ENCODE data around the gene NIBAN1. TPM values are rescaled to one million over a fixed set of nuclear protein-coding genes. Genes with fewer than 3 reads are reported as not detected.
A peak's percentile ranks its signal among the peaks of the same experiment; 100 is the strongest.

Gene NIBAN1
- total RNA-seq, 2 experiments from 2014 or later, result 10.1 to 11.0 TPM

DNA sequence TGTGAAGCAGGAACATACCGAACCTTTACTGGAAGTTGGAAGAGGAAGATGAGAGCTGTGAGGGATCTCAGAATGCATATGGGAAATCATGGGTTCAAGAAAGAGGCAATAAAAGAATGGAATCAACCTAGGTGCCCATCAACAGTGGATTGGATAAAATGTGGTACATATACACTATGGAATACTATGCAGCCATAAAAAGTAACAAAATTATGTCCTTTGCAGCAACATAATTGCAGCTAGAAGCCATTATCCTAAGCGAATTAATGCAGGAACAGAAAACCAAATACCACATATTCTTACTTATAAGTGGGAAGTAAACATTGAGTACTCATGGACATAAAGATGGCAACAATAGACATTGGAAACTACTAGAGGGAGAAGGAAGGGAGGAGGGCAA, 40.4 kb downstream of the NIBAN1 start:
- H3K4me3 Mint-ChIP-seq, result no peak overlapping the region
- TF ChIP-seq, protein P1, sequence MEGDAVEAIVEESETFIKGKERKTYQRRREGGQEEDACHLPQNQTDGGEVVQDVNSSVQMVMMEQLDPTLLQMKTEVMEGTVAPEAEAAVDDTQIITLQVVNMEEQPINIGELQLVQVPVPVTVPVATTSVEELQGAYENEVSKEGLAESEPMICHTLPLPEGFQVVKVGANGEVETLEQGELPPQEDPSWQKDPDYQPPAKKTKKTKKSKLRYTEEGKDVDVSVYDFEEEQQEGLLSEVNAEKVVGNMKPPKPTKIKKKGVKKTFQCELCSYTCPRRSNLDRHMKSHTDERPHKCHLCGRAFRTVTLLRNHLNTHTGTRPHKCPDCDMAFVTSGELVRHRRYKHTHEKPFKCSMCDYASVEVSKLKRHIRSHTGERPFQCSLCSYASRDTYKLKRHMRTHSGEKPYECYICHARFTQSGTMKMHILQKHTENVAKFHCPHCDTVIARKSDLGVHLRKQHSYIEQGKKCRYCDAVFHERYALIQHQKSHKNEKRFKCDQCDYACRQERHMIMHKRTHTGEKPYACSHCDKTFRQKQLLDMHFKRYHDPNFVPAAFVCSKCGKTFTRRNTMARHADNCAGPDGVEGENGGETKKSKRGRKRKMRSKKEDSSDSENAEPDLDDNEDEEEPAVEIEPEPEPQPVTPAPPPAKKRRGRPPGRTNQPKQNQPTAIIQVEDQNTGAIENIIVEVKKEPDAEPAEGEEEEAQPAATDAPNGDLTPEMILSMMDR (IDR thresholded peaks at IDR 0.05), result no peak
- CTCF ChIA-PET, result no interaction called here
- DNase-seq (no peak), ATAC-seq (no peak)
- peaks cover 4% of the 10 kb centered on the region for H3K4me1 Mint-ChIP-seq (ENCODE audit: low read depth)
- POLR2A ChIA-PET, result no interaction called here
- intact Hi-C loops (cut with micrococcal nuclease), result no loop called here
- peaks cover 2% of the 10 kb centered on the region for H3K36me3 Mint-ChIP-seq (ENCODE audit: low read depth)
- H3K27me3 Mint-ChIP-seq, result no peaks in the 10 kb centered on the region
- H3K9me3 Mint-ChIP-seq, result peaks cover 1% of the 10 kb centered on the region
- H3K27ac Mint-ChIP-seq, result no peak overlapping the region

DNA sequence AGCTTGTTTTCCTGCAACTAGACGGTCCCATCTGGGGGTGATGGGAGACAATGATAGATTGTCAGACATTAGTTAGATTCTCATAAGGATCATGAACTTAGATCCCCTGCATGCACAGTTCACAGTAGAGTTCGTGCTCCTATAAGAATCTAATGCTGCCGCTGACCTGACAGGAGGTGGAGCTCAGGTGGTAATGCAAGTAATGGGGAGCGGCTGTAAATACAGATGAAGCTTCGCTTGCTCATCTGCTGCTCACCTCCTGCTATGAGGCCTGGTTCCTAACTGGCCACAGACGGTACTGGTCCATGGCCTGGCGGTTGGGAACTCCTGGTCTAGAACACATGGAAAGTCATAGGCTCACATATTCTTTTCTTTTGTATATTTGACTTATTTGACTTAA, 42.0 kb downstream of the NIBAN1 start:
- ChIA-PET CTCF (no interaction called here), POLR2A (no interaction called here)
- H3K4me3 Mint-ChIP-seq, result no peak overlapping the region
- peaks cover 1% of the 10 kb centered on the region for H3K9me3 Mint-ChIP-seq
- intact Hi-C loops (cut with micrococcal nuclease), result no loop called here
- H3K36me3 Mint-ChIP-seq (ENCODE audit: low read depth), result peaks cover 5% of the 10 kb centered on the region
- TF ChIP-seq, protein P1 (IDR thresholded peaks at IDR 0.05), result no peak
- ATAC-seq (no peak), DNase-seq (no peak)
- no peaks in the 10 kb centered on the region for H3K27me3 Mint-ChIP-seq
- H3K4me1 Mint-ChIP-seq (ENCODE audit: low read depth), result peaks cover 4% of the 10 kb centered on the region
- H3K27ac Mint-ChIP-seq, result no peak overlapping the region

DNA sequence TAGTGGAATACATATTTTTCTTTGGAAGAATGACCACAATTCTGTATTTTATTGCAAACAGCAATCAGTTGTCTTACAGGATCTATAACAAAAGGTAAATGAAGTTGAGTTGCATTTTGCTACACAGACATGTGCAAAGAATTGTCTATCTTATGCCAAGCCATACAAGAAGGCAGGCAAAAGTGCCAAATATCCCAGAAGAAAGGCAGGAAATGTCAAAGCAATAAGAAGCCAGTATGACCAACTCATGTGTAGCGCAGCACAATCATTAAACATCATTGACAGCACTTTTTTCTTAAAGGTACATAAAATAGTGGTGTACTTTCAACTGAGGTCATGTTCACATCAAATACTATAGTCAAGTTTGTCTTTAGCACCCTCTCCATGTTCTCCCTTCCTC, 42.7 kb downstream of the NIBAN1 start:
- POLR2A ChIA-PET, result no interaction called here
- no peak overlapping the region for H3K4me3 Mint-ChIP-seq
- CTCF ChIA-PET, result no interaction called here
- no peaks in the 10 kb centered on the region for H3K27me3 Mint-ChIP-seq
- DNase-seq (no peak), ATAC-seq (no peak)
- H3K27ac Mint-ChIP-seq, result no peak overlapping the region
- H3K36me3 Mint-ChIP-seq (ENCODE audit: low read depth), result peaks cover 5% of the 10 kb centered on the region
- intact Hi-C loops (cut with micrococcal nuclease), result no loop called here
- peaks cover 3% of the 10 kb centered on the region for H3K9me3 Mint-ChIP-seq
- H3K4me1 Mint-ChIP-seq (ENCODE audit: low read depth), result peaks cover 4% of the 10 kb centered on the region
- TF ChIP-seq, protein P1 (IDR thresholded peaks at IDR 0.05), result no peak

DNA sequence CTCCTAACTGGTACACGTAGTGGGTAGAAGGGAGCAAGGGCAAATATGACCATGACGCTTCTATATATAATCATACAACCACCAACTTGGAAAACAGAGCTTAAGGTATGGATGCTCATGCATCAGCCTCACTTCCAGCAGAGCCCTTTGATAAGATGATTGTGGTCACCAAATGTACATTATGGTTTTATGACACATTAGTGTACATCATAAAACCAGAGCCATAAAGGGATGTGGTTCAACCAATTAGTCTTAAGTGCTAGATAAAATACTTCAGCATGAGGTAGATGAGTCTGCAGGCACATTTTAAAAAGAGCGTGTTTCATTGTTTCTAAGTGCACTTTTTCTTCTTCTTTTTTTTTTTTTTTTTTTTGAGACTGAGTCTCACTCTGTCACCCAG, 43.7 kb downstream of the NIBAN1 start:
- CTCF ChIA-PET, result no interaction called here

DNA sequence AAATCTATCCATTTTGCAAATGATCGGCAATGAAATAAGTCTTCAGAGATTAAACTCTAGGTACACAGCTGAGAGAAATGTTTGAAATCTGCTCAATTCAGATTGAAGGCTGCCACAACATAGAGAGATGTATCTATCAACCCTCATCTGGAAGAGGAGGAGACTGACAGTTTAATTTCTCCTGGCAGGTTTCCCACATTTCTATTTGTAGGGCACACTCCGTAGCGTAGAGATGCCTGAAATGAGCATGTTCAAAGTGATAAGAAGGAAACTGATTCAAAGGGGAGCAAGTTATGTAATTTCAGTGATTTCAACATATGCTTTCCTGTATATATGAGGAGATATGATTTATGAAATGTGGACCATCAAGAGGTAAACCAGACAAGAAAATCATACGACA, 44.1 kb downstream of the NIBAN1 start:
- H3K36me3 Mint-ChIP-seq (ENCODE audit: low read depth), result peaks cover 5% of the 10 kb centered on the region
- ChIA-PET CTCF (interaction anchor here (1.0 kb wide), 1 partner anchor 125 kb away, joined by 3 read pairs; no protein-coding TSS in a partner anchor), POLR2A (no interaction called here)
- no peak overlapping the region for H3K27ac Mint-ChIP-seq
- DNase-seq, result no peak
- H3K4me3 Mint-ChIP-seq, result no peak overlapping the region
- peaks cover 4% of the 10 kb centered on the region for H3K9me3 Mint-ChIP-seq
- peaks cover 4% of the 10 kb centered on the region for H3K4me1 Mint-ChIP-seq (ENCODE audit: low read depth)
- TF ChIP-seq, protein P1 (IDR thresholded peaks at IDR 0.05), result no peak
- intact Hi-C loops (cut with micrococcal nuclease), result no loop called here
- H3K27me3 Mint-ChIP-seq, result no peaks in the 10 kb centered on the region
- no peak for ATAC-seq

More for the DNA sequence above, 43.7 kb downstream of the NIBAN1 start:
- Mint-ChIP-seq H3K27me3 (no peaks in the 10 kb centered on the region), H3K27ac (no peak overlapping the region), H3K4me3 (no peak overlapping the region), H3K9me3 (peaks cover 4% of the 10 kb centered on the region), H3K4me1 (ENCODE audit: low read depth) (peaks cover 4% of the 10 kb centered on the region), H3K36me3 (ENCODE audit: low read depth) (peaks cover 5% of the 10 kb centered on the region)
- ATAC-seq (peak; percentile 84), DNase-seq (no peak)
- TF ChIP-seq, protein P1 (IDR thresholded peaks at IDR 0.05), result no peak
- intact Hi-C loops (cut with micrococcal nuclease), result no loop called here
- POLR2A ChIA-PET, result no interaction called here
